Tibial nerve (tissue), 4 donors: Measurements from ENCODE around the gene REEP6. TPM values are rescaled to one million over a fixed set of nuclear protein-coding genes. Genes with fewer than 3 reads are reported as not detected.

ENCODE experiments used
- DNase-seq, 2 donors: peaks; one replicate each; pipeline ENCODE4 v3.0.0-alpha.2; 2019; ENCODE audit warnings: low spot score in 2 of 2
- H3K27ac ChIP-seq, 4 donors: fragments of 200-600 bp; sonication (generic) in 3 of 4; one replicate each; pipeline ENCODE4 v1.5.1; 2017 to 2019; ENCODE audit warnings: mild to moderate bottlenecking in 1 of 4
- H3K27me3 ChIP-seq, 2 donors: fragments of 200-600 bp; sonication (generic) in 1 of 2; one replicate each; pipeline versions ENCODE4 v1.5.1 to v1.6.0; 2017 to 2019
- H3K36me3 ChIP-seq, 3 donors: fragments of 200-600 bp; sonication (generic); one replicate each; pipeline ENCODE4 v1.5.1; 2018 to 2019
- H3K4me1 ChIP-seq, 4 donors: fragments of 200-600 bp; sonication (generic) in 3 of 4; one replicate each; pipeline ENCODE4 v1.5.1; 2017 to 2019
- H3K4me3 ChIP-seq, 4 donors: fragments of 200-600 bp; sonication (generic) in 3 of 4; one replicate each; pipeline ENCODE4 v1.5.1; 2017 to 2019; ENCODE audit warnings: mild to moderate bottlenecking in 1 of 4, moderate library complexity in 1 of 4
- H3K9me3 ChIP-seq, 4 donors: fragments of 200-600 bp; sonication (generic) in 3 of 4; one replicate each; pipeline ENCODE4 v1.5.1; 2017 to 2019
- EP300 ChIP-seq, 2 donors: sonication (generic); formaldehyde crosslinking; IDR thresholded peaks; one replicate each; pipeline ENCODE4 v1.6.1; 2017; ENCODE audit warnings: antibody characterized with exemption in 2 of 2, mild to moderate bottlenecking in 1 of 2
- POLR2A ChIP-seq, 2 donors: fragments of 450-650 bp; IDR thresholded peaks; one replicate each; pipeline ENCODE4 v1.6.1; 2017; ENCODE audit warnings: antibody characterized with exemption in 2 of 2, mild to moderate bottlenecking in 2 of 2, moderate library complexity in 2 of 2
- WGBS, 2 donors: methylation state at CpG; one replicate each; pipeline ENCODE4 v1.1.5; 2018; 5-methylcytosine and 5-hydroxymethylcytosine counted together
- total RNA-seq, 4 donors: library from RNA; depleted of rRNA; stranded (reverse); fragments of >200 nt; gene quantifications; one replicate each; pipeline ENCODE4 v1.1.0, GENCODE V29; 2016
- TF ChIP-seq, protein P1 (sequence below), 5 experiments: fragments of 200-600 bp in 3 of 5; fragments of 450-650 bp in 2 of 5; sonication (generic) in 3 of 5; IDR thresholded peaks; one replicate each; pipeline ENCODE4 v1.5.1; 2016 to 2019; ENCODE audit warnings: antibody characterized with exemption in 5 of 5, mild to moderate bottlenecking in 3 of 5, moderate library complexity in 2 of 5

The REEP6 gene
- total RNA-seq, 4 donors from 2014 or later, result 1.2 to 4.6 (median 2.9) TPM

DNA sequence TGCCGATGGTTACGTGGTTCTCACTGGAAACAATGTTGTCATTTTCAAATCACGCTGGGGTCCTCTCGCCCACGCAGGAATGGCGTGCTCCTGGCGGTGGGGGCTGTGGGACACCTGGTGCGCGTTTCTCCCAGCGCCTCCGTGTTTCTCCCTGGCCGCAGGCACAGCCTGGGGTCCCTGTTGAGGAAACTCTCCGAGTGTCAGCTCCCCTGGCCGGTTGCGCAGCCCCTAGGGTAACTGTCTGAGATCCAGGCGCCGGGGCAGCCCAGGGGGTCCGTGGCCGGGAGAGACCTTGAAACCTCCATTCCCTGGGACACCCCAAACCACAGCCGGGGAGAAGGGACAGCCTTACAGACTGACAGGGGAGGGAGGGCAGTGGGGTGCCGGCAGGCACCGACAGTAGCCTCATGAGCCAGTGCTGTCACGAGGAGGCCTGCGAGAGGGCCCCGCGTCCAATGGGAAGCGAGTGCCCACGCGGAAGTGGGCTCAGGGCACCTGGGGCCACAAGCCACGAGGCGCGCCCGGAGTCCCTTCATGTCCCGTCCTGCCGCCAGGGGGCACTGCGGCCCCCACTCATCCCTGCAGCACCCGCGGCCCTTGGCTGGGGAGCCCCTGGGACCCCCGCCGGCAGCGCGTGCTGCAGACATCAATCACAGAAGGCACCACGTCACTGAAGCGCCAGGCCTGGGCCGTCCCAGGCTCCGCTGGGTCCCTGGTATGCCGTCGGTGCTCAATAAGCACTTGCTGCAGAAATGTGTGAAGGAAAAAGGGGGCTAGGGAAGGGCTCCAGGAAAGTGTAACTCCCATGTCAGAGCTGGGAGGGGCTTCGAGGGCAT, 12.3 kb downstream of the REEP6 start:
- whole genome bisulfite sequencing, 2 donors, result 3 to 5% methylated on average over 29 to 49 of the region's 49 CpGs
- Histone ChIP-seq H3K36me3 (peaks cover 0 to 7% (median 0%) of the 10 kb centered on the region in 3 donors), H3K27ac (no peak overlapping the region), H3K4me3 (peak overlapping the region in 1 of 4 donors; percentile 18), H3K9me3 (peaks cover 0 to 3% (median 0%) of the 10 kb centered on the region in 4 donors), H3K27me3 (peaks cover 0 to 30% of the 10 kb centered on the region in 2 donors), H3K4me1 (peaks cover 0 to 30% (median 16%) of the 10 kb centered on the region in 4 donors)
- peak in 1 of 2 donors; percentile 42 for DNase-seq
- no peak for TF ChIP-seq EP300 (IDR thresholded peaks at IDR 0.05)
- no peak for TF ChIP-seq POLR2A (IDR thresholded peaks at IDR 0.05)
- TF ChIP-seq, protein P1, sequence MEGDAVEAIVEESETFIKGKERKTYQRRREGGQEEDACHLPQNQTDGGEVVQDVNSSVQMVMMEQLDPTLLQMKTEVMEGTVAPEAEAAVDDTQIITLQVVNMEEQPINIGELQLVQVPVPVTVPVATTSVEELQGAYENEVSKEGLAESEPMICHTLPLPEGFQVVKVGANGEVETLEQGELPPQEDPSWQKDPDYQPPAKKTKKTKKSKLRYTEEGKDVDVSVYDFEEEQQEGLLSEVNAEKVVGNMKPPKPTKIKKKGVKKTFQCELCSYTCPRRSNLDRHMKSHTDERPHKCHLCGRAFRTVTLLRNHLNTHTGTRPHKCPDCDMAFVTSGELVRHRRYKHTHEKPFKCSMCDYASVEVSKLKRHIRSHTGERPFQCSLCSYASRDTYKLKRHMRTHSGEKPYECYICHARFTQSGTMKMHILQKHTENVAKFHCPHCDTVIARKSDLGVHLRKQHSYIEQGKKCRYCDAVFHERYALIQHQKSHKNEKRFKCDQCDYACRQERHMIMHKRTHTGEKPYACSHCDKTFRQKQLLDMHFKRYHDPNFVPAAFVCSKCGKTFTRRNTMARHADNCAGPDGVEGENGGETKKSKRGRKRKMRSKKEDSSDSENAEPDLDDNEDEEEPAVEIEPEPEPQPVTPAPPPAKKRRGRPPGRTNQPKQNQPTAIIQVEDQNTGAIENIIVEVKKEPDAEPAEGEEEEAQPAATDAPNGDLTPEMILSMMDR (IDR thresholded peaks at IDR 0.05), result peak; percentile 65 to 82 (median 80)

DNA sequence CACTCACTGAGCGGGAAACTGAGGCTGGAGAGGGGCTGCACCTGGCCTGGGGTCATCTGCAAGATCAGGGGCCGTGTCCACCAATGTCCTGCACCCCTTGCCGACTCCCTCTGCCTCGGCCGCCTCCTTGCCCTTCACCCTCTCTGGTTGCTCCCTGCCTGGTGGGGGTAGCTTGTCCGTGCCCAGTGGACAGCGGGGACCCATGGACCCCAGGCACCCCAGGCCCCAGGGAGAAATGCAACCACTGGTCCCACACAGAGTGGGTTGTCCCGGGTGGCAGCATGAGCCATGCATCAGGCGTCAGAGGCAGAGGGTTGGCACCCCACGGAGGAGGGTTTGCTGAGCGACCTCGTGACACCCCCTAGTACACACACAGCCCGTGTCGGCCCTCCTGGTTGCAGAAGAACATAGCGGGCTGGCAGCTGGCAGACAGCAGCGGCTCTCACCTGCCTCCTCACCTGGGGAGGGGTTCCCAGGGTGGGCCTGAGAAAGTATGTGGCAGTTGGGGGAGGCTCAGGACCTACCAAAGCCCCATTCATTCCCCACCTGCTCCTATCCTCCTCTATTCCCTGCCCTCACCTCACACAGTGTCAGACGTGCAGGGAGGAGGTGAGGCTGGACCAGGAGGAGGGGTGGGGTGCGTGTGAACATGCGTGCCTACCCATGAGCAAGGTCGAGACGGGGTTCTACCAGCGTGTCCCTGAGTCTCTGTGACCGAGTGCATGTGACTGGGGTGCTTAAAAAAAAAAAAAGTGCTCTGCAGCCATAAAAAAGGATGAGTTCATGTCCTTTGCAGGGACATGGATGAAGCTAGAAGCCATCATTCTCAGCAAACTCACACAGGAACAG, 13.2 kb downstream of the REEP6 start:
- Histone ChIP-seq H3K27ac (no peak overlapping the region), H3K27me3 (peaks cover 0 to 30% of the 10 kb centered on the region in 2 donors), H3K9me3 (peaks cover 0 to 6% (median 0%) of the 10 kb centered on the region in 4 donors), H3K4me3 (no peak overlapping the region), H3K4me1 (peaks cover 0 to 34% (median 16%) of the 10 kb centered on the region in 4 donors), H3K36me3 (peaks cover 0 to 7% (median 0%) of the 10 kb centered on the region in 3 donors)
- WGBS, 2 donors, result 48 to 52% methylated on average over 20 to 22 of the region's 23 CpGs
- no peak for TF ChIP-seq POLR2A (IDR thresholded peaks at IDR 0.05)
- no peak for TF ChIP-seq EP300 (IDR thresholded peaks at IDR 0.05)
- TF ChIP-seq, protein P1 (IDR thresholded peaks at IDR 0.05), result no peak
- DNase-seq, result no peak

DNA sequence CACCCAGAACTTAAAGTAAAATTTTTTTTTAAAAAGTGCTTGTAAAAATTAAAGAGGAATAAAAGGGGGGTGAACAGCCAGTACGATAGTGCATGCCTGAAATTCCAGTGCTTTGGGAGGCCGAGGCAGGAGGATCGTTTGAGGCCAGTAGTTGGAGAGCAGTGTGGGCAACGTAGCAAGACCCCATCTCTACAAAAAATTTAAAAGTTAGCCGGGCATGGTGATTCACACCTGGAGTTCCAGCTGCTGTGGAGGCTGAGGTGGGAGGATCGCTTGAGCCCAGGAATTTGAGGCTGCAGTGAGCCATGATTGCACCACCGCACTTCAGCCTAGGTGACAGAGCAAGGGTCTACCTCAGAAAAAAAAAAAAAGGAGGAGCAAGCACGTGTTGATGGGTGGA, 14.0 kb downstream of the REEP6 start:
- H3K4me1 ChIP-seq, result peaks cover 0 to 42% (median 17%) of the 10 kb centered on the region in 4 donors
- peaks cover 0 to 30% of the 10 kb centered on the region in 2 donors for H3K27me3 ChIP-seq
- H3K36me3 ChIP-seq, result peaks cover 0 to 7% (median 0%) of the 10 kb centered on the region in 3 donors
- TF ChIP-seq, protein P1 (IDR thresholded peaks at IDR 0.05), result no peak
- no peak for TF ChIP-seq POLR2A (IDR thresholded peaks at IDR 0.05)
- TF ChIP-seq EP300 (IDR thresholded peaks at IDR 0.05), result no peak
- peaks cover 0 to 6% (median 0%) of the 10 kb centered on the region in 4 donors for H3K9me3 ChIP-seq
- H3K4me3 ChIP-seq, result no peak overlapping the region
- H3K27ac ChIP-seq, result no peak overlapping the region
- 62 to 66% methylated on average over 8 of the region's 8 CpGs for WGBS, 2 donors
- no peak for DNase-seq

DNA sequence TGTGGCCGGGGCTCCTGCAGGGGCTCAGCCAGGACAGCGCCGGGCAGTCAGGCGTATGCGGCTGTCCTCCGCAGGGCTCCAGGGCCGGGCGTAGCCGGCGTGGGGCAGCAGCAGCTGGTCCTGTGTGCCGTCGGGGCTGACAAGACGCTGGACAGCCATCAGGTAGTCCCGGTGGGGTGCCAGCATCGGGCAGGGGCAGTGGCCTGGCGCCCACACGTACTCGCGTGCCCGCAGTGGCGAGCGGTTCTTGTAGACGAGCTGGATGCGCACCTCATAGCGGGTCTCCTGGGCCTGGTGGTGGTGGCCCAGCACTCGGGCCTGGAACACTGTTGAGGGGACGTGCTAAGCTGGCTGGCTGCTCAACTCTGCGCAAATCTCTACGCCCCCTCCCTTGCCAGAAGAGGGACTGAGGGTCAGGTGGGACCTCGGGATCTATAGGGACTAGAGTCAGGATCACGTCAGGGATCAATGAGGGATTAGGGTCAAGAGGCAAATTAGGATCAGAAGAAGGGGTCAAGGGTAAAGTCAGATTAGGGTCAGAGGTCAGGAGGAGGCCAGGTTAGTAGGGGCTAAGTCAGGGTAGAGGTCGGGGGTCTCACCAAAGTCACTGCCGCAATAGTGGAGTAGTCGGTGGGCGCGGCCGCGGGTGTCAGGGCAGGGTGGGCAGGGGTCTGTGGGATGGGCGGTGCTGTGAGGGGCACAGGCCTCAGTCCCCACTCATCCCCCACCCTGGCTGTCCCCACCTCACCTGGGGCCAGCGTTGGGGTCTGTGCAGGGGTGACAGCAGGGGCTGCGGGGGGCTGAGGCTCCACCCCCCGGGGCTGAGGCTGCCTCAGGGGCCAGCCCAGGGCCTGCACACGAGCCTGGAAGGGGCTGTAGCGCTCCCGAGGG, 15.3 kb downstream of the REEP6 start:
- peaks cover 0 to 54% (median 19%) of the 10 kb centered on the region in 4 donors for H3K4me1 ChIP-seq
- H3K9me3 ChIP-seq, result peaks cover 0 to 6% (median 0%) of the 10 kb centered on the region in 4 donors
- 82 to 86% methylated on average over 33 to 36 of the region's 45 CpGs for WGBS, 2 donors
- peaks cover 0 to 39% of the 10 kb centered on the region in 2 donors for H3K27me3 ChIP-seq
- H3K4me3 ChIP-seq, result no peak overlapping the region
- peak overlapping the region in 2 of 4 donors; percentile 92 to 93 for H3K27ac ChIP-seq
- TF ChIP-seq, protein P1 (IDR thresholded peaks at IDR 0.05), result no peak
- TF ChIP-seq EP300 (IDR thresholded peaks at IDR 0.05), result no peak
- TF ChIP-seq POLR2A (IDR thresholded peaks at IDR 0.05), result no peak
- peaks cover 0 to 7% (median 0%) of the 10 kb centered on the region in 3 donors for H3K36me3 ChIP-seq
- no peak for DNase-seq
